GM10248 (cell line): ENCODE data around the gene ARPP21.

Experiments
- CTCF ChIA-PET: fragments of 300-600 bp; sonication (Branson Sonifier 250); formaldehyde crosslinking; extraction: SDS; loops from one replicate; lab custom pipeline; 2021; ENCODE audit warnings: antibody characterized with exemption; lab: Yijun Ruan, JAX
- POLR2A ChIA-PET: fragments of 350-650 bp; sonication (Branson Sonifier 250); formaldehyde crosslinking; extraction: SDS; loops from one replicate; lab custom pipeline; 2020; ENCODE audit warnings: antibody characterized with exemption; lab: Yijun Ruan, JAX
- DNase-seq: peaks from one replicate; pipeline ENCODE4 v3.0.0; 2012; ENCODE audit errors: extremely low spot score
- TF ChIP-seq, protein P1 (sequence below): IDR thresholded peaks from 2 replicates; pipeline ENCODE4 v1.5.1; 2012; ENCODE audit warnings: mild to moderate bottlenecking, low read depth; ENCODE audit errors: extremely low read depth, missing control alignments, control extremely low read depth

Gene ARPP21

DNA sequence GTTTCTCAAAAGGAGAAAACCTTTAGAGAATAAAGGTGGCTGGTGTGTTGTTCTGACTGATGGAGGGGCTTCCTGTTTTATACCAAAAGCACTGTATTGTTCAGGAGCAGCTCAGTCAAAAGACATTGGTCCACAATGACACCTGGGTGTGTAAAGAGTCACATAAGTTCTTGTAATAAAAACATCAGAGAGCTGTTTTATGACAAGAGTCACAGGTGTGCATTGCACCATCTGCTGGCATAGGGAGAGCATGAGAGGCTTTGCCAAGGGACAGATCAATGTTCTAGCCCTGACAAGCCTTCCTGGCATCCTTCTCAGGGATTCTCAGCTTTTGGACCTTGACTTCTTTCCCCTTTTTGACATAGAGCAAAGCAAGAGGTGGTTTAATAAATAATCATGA, 20.4 kb downstream of the ARPP21 start:
- POLR2A ChIA-PET: no interaction called here
- no peak for DNase-seq
- TF ChIP-seq, protein P1, sequence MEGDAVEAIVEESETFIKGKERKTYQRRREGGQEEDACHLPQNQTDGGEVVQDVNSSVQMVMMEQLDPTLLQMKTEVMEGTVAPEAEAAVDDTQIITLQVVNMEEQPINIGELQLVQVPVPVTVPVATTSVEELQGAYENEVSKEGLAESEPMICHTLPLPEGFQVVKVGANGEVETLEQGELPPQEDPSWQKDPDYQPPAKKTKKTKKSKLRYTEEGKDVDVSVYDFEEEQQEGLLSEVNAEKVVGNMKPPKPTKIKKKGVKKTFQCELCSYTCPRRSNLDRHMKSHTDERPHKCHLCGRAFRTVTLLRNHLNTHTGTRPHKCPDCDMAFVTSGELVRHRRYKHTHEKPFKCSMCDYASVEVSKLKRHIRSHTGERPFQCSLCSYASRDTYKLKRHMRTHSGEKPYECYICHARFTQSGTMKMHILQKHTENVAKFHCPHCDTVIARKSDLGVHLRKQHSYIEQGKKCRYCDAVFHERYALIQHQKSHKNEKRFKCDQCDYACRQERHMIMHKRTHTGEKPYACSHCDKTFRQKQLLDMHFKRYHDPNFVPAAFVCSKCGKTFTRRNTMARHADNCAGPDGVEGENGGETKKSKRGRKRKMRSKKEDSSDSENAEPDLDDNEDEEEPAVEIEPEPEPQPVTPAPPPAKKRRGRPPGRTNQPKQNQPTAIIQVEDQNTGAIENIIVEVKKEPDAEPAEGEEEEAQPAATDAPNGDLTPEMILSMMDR: peak; percentile 24
- CTCF ChIA-PET: interaction anchor here (1.0 to 1.4 kb wide), 3 partner anchors 10 to 188 kb away, joined by 3 to 4 read pairs (median 3); partner anchors contain the start of gene ARPP21

DNA sequence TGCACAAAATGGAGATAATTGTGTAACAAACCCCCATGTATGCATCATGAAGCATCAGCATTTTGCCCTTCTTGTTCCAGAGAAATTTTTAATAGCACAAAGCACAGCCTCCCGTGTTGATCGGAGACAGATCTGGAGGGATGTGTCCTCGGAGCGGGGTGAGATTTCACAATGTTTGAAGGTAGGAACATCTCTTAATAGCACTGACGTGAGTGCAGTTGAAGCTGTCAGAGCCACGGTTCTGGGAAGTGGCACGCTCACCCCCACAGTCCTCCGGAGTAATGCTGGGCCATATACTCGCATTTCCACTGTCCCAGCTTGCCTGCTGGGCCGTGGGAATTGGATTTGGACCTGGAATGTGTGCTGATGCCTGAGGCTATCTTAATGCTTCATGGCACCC, 24.1 kb downstream of the ARPP21 start:
- TF ChIP-seq, protein P1: no peak
- DNase-seq: no peak
- CTCF ChIA-PET: no interaction called here
- POLR2A ChIA-PET: no interaction called here

GRCh38 chr3:35664460-35664919, 25.2 kb downstream of the ARPP21 start:
- POLR2A ChIA-PET: no interaction called here
- CTCF ChIA-PET: interaction anchor here (1.3 kb wide), 1 partner anchor 9 kb away, joined by 4 read pairs; no protein-coding TSS in a partner anchor
- TF ChIP-seq, protein P1: no peak
- no peak for DNase-seq

GRCh38 chr3:35665390-35666055, 26.2 kb downstream of the ARPP21 start:
- DNase-seq: no peak
- POLR2A ChIA-PET: no interaction called here
- CTCF ChIA-PET: interaction anchor here (1.0 to 1.3 kb wide), 2 partner anchors 10 to 11 kb away, joined by 3 to 4 read pairs; no protein-coding TSS in a partner anchor
- TF ChIP-seq, protein P1: no peak

DNA sequence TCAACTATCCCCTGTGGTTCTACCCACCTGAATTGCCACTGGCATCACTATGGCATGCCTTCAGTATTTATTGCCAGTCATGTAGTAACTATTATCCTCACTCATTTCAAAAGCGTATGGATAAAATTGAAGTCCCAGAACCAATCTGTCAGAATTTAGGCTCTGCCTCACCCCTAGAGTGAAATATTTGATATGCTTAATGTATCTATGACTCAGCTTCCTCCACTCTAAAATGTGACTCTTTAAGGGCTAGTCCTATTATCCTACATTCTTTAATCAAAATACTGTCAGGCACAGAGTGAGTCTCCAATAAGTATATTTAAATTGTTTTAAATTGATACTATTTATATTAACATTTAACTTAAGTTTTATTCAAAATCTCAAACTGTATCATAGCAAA, 27.6 kb downstream of the ARPP21 start:
- TF ChIP-seq, protein P1: no peak
- POLR2A ChIA-PET: no interaction called here
- DNase-seq: no peak
- CTCF ChIA-PET: interaction anchor here (1.0 kb wide), 1 partner anchor 10 kb away, joined by 3 read pairs; no protein-coding TSS in a partner anchor

GRCh38 chr3:35670408-35670965, 31.2 kb downstream of the ARPP21 start:
- TF ChIP-seq, protein P1: no peak
- ChIA-PET CTCF (interaction anchor here (1.2 kb wide), 1 partner anchor 21 kb away, joined by 4 read pairs; no protein-coding TSS in a partner anchor), POLR2A (no interaction called here)
- no peak for DNase-seq
